D721Med (cell line): ENCODE data around the gene RBSN.

Source experiments
- DNase-seq: peaks from one replicate; pipeline ENCODE4 v3.0.0; 2011; ENCODE audit warnings: low spot score; ENCODE audit not compliant: insufficient read length
- FAIRE-seq: peaks from 2 replicates; lab custom pipeline; 2011; peaks lifted over from hg19 to GRCh38; lab: Jason Lieb, UNC
- CTCF ChIP-seq: IDR thresholded peaks from 2 replicates; pipeline ENCODE4 v1.5.1; 2012; ENCODE audit warnings: mild to moderate bottlenecking, control low read depth; ENCODE audit not compliant: insufficient read depth; ENCODE audit errors: missing control alignments

Gene RBSN

GRCh38 chr3:15038306-15038705 lies 60.6 kb downstream of the RBSN start:
- FAIRE-seq, result no peak
- no peak for DNase-seq

GRCh38 chr3:15033103-15033502 lies 65.8 kb downstream of the RBSN start:
- no peak for FAIRE-seq
- DNase-seq, result no peak
- TF ChIP-seq CTCF, result no peak

More at GRCh38 chr3:15038306-15038705, 60.6 kb downstream of the RBSN start:
- no peak for TF ChIP-seq CTCF

GRCh38 chr3:15032650-15033049 lies 66.3 kb downstream of the RBSN start:
- no peak for FAIRE-seq
- DNase-seq, result no peak
- TF ChIP-seq CTCF, result no peak

GRCh38 chr3:15029625-15030024 lies 69.3 kb downstream of the RBSN start:
- FAIRE-seq (no peak), DNase-seq (no peak)
- no peak for TF ChIP-seq CTCF

- FAIRE-seq, result no peak
- TF ChIP-seq CTCF, result no peak
- no peak for DNase-seq
Measured at GRCh38 chr3:15023719-15024118, 75.2 kb downstream of the RBSN start.

GRCh38 chr3:15023249-15023648 lies 75.7 kb downstream of the RBSN start:
- FAIRE-seq, result no peak
- TF ChIP-seq CTCF, result no peak

More at GRCh38 chr3:15023249-15023648, 75.7 kb downstream of the RBSN start:
- DNase-seq, result no peak
